ENCODE results near the gene CCL4L2. TPM values are rescaled to one million over a fixed set of nuclear protein-coding genes. Genes with fewer than 3 reads are reported as not detected.
"Not testable (repeated sequence)": the region's sequence is repeated elsewhere in the genome, so short reads cannot be mapped to it uniquely, and the experiment has no call there.

CCL4L2 gene
- total RNA-seq, 4 donors from 2014 or later, result 2.3 TPM; not detected in 3

- Histone ChIP-seq H3K27me3 (no peaks in the 10 kb centered on the region), H3K4me1 (no peaks in the 10 kb centered on the region), H3K36me3 (no peaks in the 10 kb centered on the region), H3K9me3 (no peaks in the 10 kb centered on the region), H3K4me3 (replicated peaks in 1 of 3) (no peak overlapping the region), H3K27ac (no peak overlapping the region)
- WGBS, 2 donors, result 93 to 96% methylated on average over 3 of the region's 3 CpGs
- intact Hi-C loops (cut with DNase I), result no loop called here
- DNase-seq, result no peak
- no peak for TF ChIP-seq POLR2A (IDR thresholded peaks at IDR 0.05)
- no peak for TF ChIP-seq CTCF (IDR thresholded peaks at IDR 0.05)
Measured at GRCh38 chr17:36212966-36213365, 2.1 kb downstream of the CCL4L2 start.

DNA sequence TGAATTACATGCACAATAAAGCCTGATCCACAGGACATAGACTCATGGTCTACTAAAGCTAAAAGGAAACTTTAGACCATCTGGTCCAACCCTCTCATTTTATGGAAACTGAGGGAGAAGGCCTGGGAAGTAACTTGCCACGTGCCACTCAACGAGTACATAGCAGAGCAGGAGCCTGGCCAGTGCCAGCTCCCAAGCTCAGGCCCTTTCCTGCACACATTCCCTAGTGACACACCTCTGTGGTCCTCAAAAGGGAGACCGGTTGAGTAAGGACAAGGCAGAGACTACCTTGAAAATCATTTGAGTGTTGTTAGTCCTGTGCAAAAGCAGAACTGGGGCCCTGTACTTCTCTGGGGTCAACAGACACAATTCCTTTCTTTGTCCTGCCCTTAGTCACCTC, 2.8 kb downstream of the CCL4L2 start:
- Histone ChIP-seq H3K27me3 (no peaks in the 10 kb centered on the region), H3K4me1 (no peaks in the 10 kb centered on the region), H3K27ac (no peak overlapping the region), H3K9me3 (no peaks in the 10 kb centered on the region), H3K4me3 (replicated peaks in 1 of 3) (no peak overlapping the region), H3K36me3 (no peaks in the 10 kb centered on the region)
- intact Hi-C loops (cut with DNase I), result no loop called here
- no peak for DNase-seq
- TF ChIP-seq POLR2A (IDR thresholded peaks at IDR 0.05) (no peak), CTCF (IDR thresholded peaks at IDR 0.05) (no peak)
- 67 to 75% methylated on average over 3 of the region's 3 CpGs for WGBS, 2 donors

DNA sequence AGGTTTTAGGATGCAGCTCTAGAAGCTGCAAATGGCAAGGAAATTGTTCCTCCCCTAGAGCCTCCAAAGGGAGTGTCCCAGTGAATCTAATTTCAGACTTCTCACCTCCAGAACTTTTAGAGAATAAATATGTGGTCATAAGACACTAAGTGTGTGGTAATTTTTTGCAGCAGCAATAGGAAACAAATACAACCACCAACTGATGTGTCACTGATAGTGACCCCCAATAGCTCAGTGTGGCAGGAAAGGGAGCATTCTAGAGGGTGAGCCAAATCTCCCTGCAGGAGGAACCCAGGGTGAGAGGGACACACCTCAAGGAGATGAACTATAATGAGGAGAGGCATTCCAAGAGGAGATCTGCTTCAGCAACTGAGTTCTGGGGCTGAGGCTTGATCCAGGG, 4.1 kb downstream of the CCL4L2 start:
- intact Hi-C loops (cut with DNase I), result no loop called here
- H3K9me3 ChIP-seq, result no peaks in the 10 kb centered on the region
- TF ChIP-seq CTCF (IDR thresholded peaks at IDR 0.05), result no peak
- no peak for TF ChIP-seq POLR2A (IDR thresholded peaks at IDR 0.05)
- H3K36me3 ChIP-seq, result no peaks in the 10 kb centered on the region
- no peak for DNase-seq
- H3K4me1 ChIP-seq, result no peaks in the 10 kb centered on the region
- H3K27ac ChIP-seq, result no peak overlapping the region
- H3K4me3 ChIP-seq (replicated peaks in 1 of 3), result no peak overlapping the region
- H3K27me3 ChIP-seq, result no peaks in the 10 kb centered on the region

DNA sequence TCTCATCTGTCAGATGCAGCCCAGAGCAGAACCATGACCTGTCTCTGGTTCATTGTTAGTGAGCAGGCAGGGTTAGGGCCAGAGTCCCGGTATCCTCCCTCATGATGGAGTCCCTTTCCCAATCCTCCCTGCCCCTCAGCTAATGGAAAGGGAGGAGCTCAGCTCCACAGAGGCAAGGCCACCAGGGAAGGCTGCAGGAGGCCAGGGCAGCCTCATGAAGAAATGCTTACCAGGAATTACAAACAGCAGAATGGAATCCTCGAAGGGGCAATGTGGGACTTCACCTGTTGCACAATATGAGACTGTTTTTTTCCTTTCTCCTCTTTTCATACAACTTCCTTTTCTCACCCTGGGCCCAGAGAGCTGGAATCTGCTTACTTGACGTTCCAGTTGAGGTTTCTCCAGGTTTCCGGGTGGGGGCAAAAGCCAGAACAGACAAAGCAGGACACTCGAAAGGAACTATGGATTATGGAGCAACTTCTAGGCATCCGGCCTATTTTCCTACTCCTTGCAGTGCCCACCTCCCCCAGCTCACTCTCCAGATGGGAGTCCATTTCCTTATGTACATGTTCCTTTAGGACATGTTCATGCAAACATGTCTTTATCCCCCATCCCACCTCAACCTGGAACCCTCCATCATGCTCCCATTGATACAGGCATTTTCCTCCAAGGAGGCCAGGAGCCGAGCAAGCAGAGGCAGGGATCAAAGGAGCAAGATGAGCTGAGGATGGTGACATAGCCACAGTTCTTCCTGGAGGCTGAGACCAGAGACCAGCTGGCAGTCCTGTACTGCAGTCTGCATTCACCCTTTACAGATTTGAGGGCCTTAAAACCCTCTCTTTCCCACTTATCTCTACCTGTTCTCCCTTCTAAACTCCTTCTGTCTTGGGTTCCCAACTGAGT, 4.8 kb downstream of the CCL4L2 start:
- H3K4me3 ChIP-seq (replicated peaks in 1 of 3); H3K36me3 ChIP-seq; H3K4me1 ChIP-seq; DNase-seq; H3K9me3 ChIP-seq; H3K27ac ChIP-seq; intact Hi-C loops (cut with DNase I); H3K27me3 ChIP-seq: not testable (repeated sequence)
- WGBS, 2 donors, result 84 to 88% methylated on average over 7 of the region's 7 CpGs

DNA sequence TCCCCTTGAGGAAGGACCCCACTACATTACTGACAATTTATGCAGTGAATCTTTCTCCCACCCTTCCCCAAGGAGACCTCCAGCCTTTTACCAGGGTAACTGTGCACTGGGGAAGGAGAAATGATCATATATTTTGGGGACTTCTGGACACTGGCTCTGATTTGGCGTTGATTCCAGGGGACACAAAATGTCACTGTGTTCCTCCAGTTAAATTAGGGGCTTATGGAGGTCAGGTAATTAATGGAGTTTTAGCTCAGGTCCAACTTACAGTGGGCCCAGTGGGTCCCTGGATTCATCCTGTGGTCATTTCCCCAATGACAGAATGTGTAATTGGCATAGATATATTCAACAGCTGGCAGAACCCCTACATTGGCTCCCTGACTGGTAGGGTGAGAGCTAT, 8.7 kb downstream of the CCL4L2 start:
- H3K4me3 ChIP-seq (replicated peaks in 1 of 3); H3K36me3 ChIP-seq; H3K27me3 ChIP-seq; DNase-seq; H3K4me1 ChIP-seq; H3K27ac ChIP-seq; intact Hi-C loops (cut with DNase I); H3K9me3 ChIP-seq: not testable (repeated sequence)
- 91 to 100% methylated on average over 1 of the region's 1 CpG for WGBS, 2 donors

GRCh38 chr17:36220737-36221580, 10.1 kb downstream of the CCL4L2 start:
- H3K27ac ChIP-seq; intact Hi-C loops (cut with DNase I); H3K36me3 ChIP-seq; H3K9me3 ChIP-seq; DNase-seq; H3K27me3 ChIP-seq; H3K4me3 ChIP-seq (replicated peaks in 1 of 3); H3K4me1 ChIP-seq: not testable (repeated sequence)
- WGBS, 2 donors, result 78 to 82% methylated on average over 3 of the region's 3 CpGs

- H3K4me1 ChIP-seq; H3K27ac ChIP-seq; H3K4me3 ChIP-seq (replicated peaks in 1 of 3); DNase-seq; intact Hi-C loops (cut with DNase I); H3K36me3 ChIP-seq; H3K27me3 ChIP-seq; H3K9me3 ChIP-seq: not testable (repeated sequence)
- WGBS, 2 donors, result 89 to 90% methylated on average over 4 of the region's 4 CpGs
Measured at GRCh38 chr17:36221581-36222100, 10.8 kb downstream of the CCL4L2 start.

DNA sequence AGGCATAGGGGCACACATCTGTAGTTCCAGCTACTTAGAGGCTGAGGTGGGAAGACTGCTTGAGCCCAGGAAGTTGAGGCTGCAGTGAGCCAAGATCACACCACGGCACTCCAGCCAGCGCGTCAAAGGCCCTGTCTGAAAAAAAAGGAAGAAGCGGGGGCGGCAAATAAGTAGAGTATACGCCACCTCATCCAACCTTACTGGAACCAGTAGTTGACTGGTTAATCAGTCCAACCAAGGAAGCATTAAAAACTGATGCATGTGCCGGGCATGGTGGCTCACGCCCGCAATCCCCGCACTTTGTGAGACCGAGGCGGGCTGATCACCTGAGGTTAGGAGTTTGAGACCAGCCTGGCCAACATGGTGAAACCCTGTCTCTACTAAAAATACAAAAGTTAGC, 12.1 kb downstream of the CCL4L2 start:
- DNase-seq; H3K27ac ChIP-seq; H3K9me3 ChIP-seq; H3K36me3 ChIP-seq; H3K27me3 ChIP-seq; intact Hi-C loops (cut with DNase I); H3K4me3 ChIP-seq (replicated peaks in 1 of 3); H3K4me1 ChIP-seq: not testable (repeated sequence)
- 86 to 90% methylated on average over 12 of the region's 12 CpGs for WGBS, 2 donors

GRCh38 chr17:36229644-36230043, 18.8 kb downstream of the CCL4L2 start:
- intact Hi-C loops (cut with DNase I); H3K4me3 ChIP-seq (replicated peaks in 1 of 3); H3K27ac ChIP-seq; H3K4me1 ChIP-seq; H3K27me3 ChIP-seq; H3K9me3 ChIP-seq; H3K36me3 ChIP-seq; DNase-seq: not testable (repeated sequence)
- 53% methylated on average over 5 of the region's 5 CpGs for WGBS, 2 donors

Data from thyroid gland (tissue), 4 donors.